Stromal cell of bone marrow (primary cell): ENCODE data around the gene COMMD9.

Source experiments
- DNase-seq: peaks from one replicate; pipeline ENCODE4 v3.0.0-alpha.2; 2012; ENCODE audit warnings: low read depth

The COMMD9 gene

GRCh38 chr11:36296884-36297543, 7.8 kb upstream of the COMMD9 start:
- DNase-seq = no peak

GRCh38 chr11:36295926-36296325, 6.7 kb upstream of the COMMD9 start, which contains the start of gene PRR5L:
TSS of gene PRR5L (plus strand) at chr11:36296288. CDS start at chr11:36401122, 104,834 bp downstream.
- no peak for DNase-seq

- DNase-seq = no peak
Measured at GRCh38 chr11:36292311-36292722, 3.1 kb upstream of the COMMD9 start.

- no peak for DNase-seq
Measured at GRCh38 chr11:36288442-36289225, 590 bp downstream of the COMMD9 start.

GRCh38 chr11:36282926-36283325, 6.3 kb downstream of the COMMD9 start:
- DNase-seq = no peak

- DNase-seq = no peak
Measured at GRCh38 chr11:36281850-36282249, 7.4 kb downstream of the COMMD9 start.

DNA sequence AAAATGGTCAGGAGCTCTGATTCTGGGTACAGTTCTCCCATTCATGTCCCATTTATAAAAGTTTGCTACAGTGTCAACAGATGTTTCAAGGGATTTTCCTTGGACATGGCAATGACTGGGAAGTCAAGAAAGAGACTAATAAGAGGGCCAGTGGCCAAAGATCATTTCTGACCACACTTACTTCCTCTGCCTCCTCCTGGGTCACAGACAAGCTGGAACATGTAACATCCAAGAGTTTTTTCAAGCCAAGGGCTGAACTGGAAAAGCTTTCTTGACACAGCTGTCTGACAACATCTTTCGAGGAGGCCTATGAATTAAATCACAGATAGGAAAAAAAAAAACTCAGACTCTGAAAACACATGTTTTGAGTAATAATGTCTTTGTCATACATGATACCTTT, 8.7 kb downstream of the COMMD9 start:
- DNase-seq = no peak

DNA sequence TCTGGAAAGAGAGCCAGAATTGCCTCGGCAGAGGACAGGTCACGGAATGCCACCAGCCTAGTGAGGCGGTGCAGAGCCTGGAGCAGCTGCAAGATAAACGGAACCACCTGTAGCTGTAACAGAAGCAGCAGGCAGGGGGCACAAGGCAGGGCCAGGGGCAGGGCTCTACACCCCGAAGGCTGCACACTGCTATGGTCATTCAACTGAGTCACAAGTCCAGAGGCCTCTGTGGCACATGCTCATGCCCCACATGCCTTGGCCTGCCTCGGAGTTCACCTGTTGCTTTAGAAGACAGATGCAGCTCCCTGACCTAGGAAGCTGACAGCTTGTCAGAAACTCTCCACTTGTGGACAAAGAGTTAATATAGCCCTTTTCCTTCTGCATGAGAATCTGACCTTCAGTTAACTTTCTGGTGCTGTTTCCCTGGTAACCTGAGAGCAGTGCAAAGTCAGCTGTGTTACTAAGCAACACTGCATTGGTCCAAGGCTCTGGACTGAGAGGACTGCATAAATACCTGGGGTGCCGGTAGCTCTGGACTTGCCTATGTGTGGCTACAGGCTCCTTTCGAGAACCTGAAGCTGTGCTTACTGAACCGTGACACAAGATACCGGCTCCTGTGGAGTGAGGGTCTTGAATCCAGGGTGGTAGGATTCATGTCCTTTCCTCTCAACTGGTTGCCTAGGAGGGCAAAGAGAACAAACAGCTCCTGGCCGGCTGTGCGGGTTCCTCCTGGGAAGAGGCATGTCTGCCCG, 10.5 kb downstream of the COMMD9 start:
- no peak for DNase-seq

DNA sequence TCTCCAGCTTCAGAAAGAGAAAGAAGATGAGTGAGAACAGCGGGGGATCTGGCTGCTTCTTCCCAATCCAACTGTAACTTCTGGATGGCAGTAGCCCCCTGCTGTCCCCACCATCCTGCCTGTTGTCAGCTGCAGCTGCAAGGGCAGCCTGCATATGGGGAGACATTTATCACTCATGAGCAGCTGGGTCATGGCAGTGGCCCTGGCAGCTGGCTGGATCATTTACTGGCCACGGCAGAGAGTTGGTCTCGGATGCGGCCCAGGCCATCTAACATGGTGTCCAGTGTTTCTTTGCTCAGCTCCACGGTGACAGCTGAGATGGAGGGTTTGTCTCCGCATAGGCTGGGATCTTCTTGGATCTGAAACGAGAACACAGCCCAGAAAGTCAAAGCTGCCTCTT, 14.8 kb downstream of the COMMD9 start:
- no peak for DNase-seq

- DNase-seq = no peak
Measured at GRCh38 chr11:36273110-36273509, 16.1 kb downstream of the COMMD9 start.

GRCh38 chr11:36271794-36272407, 17.3 kb downstream of the COMMD9 start:
- DNase-seq = no peak

DNA sequence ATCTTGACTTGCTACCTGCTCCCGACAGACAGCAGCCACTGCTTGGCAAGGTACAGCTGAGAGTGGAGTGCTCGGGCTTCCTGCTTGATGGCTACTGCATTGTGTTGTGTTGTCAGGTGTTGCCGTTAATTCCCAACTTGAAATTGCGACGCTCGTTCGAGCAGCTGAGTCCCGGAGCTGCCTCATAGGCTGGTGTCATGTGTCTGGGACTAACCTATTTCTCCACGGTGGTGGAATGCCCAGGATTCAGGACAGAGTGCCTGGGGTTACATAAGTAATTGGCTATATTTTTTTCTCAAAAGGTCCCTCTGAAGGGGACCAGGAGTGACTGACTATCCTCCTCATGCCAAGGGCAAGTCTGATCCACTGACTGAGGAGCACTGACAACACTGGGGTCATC, 18.5 kb downstream of the COMMD9 start:
- DNase-seq = no peak

DNA sequence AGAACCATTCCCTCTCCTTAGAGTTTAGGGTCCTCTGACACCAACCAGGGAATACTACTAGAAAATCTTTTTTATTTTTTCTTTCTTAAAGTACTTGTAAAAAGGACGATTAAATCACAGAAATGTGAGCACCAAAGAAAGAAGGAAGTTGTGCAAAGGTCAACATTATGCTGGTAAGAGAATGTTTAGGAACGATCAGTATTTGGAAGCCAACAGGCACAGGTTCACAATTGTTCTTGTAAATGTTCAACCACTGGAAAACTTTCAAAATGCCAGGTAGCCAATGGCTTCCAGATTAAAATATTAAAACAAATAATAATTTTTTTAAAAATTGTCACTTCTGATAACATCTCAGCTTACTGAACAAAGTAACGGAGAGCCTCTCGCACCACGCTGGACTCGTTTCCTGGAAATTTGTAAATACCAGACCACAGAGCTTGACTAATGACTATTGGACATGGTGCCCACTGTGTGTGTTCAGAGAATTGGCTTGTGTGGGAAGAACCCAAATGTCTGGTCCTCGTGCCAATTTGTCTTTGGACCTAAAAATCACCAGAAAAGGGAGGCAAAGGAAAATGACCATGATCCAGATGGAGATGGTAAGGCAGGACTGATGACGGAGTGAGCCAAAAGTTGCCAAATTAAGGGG, 20.8 kb downstream of the COMMD9 start:
- no peak for DNase-seq

DNA sequence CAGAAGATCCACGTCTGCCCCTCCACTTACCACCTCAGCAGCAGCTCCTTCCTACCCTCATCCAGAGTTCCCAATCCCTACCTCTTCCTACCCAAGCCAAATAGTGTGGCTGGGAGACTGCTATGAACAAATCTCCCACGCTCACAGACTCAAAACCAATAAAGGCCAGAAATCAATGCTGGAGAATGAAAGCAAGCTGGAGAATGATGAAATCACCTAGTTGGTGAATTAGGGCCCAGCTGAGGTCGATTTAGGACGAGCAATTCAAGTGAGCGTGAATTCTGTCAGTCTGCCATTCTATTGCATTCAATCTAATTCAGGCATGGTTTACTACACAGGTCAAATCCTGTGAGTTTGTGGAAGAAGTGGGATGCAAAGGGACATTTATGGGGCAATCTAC, 22.5 kb downstream of the COMMD9 start:
- no peak for DNase-seq

GRCh38 chr11:36265793-36266628, 23.2 kb downstream of the COMMD9 start:
- DNase-seq = peak; percentile 13

DNA sequence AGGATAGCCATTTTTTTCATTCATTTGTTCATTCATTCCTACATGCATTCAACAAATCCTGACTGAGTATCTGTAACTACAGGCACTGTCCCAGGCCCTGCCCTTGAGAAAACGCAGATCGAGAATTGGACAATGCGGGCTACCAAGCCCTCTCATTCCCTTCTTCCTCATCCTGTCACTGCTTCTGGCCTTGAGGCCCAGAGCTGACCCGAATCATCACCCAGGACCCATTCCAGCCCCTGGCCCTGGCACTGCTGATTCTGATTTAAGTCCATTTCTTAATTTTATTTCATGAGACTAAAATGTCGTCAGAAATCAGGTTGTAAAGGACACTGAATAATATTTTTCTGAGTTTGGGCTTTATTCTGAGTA, 24.3 kb downstream of the COMMD9 start:
- DNase-seq = no peak

- no peak for DNase-seq
Measured at GRCh38 chr11:36264011-36264972, 24.9 kb downstream of the COMMD9 start.

DNA sequence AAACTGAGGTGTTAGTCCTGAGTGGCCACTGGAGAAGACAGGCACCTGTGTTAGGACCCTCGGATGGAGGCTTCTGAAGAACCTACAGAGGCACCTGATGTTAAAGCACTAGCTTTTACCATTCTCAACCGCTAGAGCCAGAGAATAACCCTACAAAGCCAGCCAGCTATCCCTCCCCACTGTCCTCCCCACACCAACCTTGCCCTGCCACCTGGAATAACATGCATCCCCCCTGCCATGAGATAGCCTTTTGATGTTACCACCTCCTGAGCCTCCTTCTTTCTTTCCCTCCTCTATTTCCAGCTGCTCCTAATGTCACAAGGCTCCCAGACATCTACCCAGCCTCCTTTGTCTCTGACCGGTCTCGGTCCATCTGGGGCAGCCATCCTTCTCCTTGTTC, 28.1 kb downstream of the COMMD9 start:
- DNase-seq = no peak

DNA sequence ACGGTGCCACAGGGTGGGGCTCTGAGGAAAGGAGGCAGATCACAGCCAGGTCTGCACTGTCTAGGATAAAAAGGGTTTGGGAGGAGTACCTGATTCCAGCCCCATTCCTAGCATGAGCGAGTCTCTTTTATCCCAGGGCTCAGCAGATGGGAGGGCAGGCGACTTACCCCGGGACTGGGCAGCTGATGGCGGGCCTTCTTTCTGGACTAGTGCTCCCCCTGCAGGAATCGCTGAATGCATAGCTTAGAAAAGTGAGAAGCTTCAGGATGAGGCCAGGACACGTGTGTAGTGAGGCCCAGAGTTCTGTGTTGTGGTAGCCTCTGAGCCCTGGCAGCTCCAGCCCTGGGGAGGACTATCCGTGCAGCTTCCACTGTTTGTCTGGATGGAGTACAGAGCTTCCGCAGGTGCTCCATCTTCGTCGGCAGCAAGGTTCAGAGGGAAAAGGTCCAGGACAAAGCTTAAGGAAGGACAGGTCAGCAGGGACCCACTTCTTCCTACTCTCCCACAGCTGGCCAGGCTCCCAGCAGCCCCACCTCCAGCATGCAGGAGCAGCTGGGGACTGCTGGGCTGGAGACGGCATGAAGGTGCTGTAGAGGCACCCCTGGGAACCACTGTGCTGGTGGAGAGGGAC, 30.4 kb downstream of the COMMD9 start:
- peak; percentile 63 for DNase-seq
